Esophagus squamous epithelium (tissue), 5 donors: ENCODE measurements around the gene TMEM11. TPM values are rescaled to one million over a fixed set of nuclear protein-coding genes. Genes with fewer than 3 reads are reported as not detected.

ENCODE experiments used
- DNase-seq: peaks from one replicate; lab custom pipeline; 2025; lab: John Stamatoyannopoulos, UW
- H3K27ac ChIP-seq, 4 donors: fragments of 200-600 bp; sonication (generic); one replicate each; pipeline ENCODE4 v1.5.1; 2016 to 2019; ENCODE audit warnings: mild to moderate bottlenecking in 1 of 4
- H3K27me3 ChIP-seq, 4 donors: fragments of 200-600 bp; sonication (generic); 1 replicate in 3 of 4; 2 replicates in 1 of 4; pipeline versions ENCODE4 v1.5.1 to v1.6.0; 2017 to 2021; ENCODE audit warnings: antibody characterized with exemption in 1 of 4
- H3K36me3 ChIP-seq, 3 donors: fragments of 200-600 bp; sonication (generic); one replicate each; pipeline ENCODE4 v1.5.1; 2016 to 2019
- H3K4me1 ChIP-seq, 3 donors: fragments of 200-600 bp; sonication (generic); one replicate each; pipeline ENCODE4 v1.5.1; 2017 to 2019
- H3K4me3 ChIP-seq, 4 donors: fragments of 200-600 bp; sonication (generic); 1 replicate in 3 of 4; 2 replicates in 1 of 4; pipeline ENCODE4 v1.5.1; 2016 to 2019; ENCODE audit warnings: mild to moderate bottlenecking in 2 of 4, moderate library complexity in 1 of 4
- H3K9me3 ChIP-seq, 3 donors: fragments of 200-600 bp; sonication (generic); one replicate each; pipeline ENCODE4 v1.5.1; 2016 to 2019
- CTCF ChIP-seq, 6 experiments: fragments of 450-650 bp in 4 of 6; fragments of 200-600 bp in 2 of 6; sonication (generic) in 2 of 6; IDR thresholded peaks; one replicate each; pipeline ENCODE4 v1.5.1; 2016 to 2019; ENCODE audit warnings: antibody characterized with exemption in 6 of 6, mild to moderate bottlenecking in 4 of 6, moderate library complexity in 4 of 6
- POLR2A ChIP-seq, 4 donors: fragments of 450-650 bp; IDR thresholded peaks; one replicate each; pipeline ENCODE4 v1.6.1; 2017; ENCODE audit warnings: antibody characterized with exemption in 4 of 4, mild to moderate bottlenecking in 4 of 4, moderate library complexity in 3 of 4
- WGBS, 2 donors: methylation state at CpG; one replicate each; pipeline ENCODE4 v1.1.5; 2018; 5-methylcytosine and 5-hydroxymethylcytosine counted together
- intact Hi-C: fragments of 100-400 bp; cut with DNase I; formaldehyde crosslinking; loops from one replicate; pipeline ENCODE4 v1.15.0; 2022
- total RNA-seq, 4 donors: library from RNA; depleted of rRNA; stranded (reverse); fragments of >200 nt; gene quantifications; one replicate each; pipeline ENCODE4 v1.1.0, GENCODE V29; 2016
- donor health status: DM: yes; HTN: yes; CAD: no.

The TMEM11 gene
- total RNA-seq, 4 donors from 2014 or later = 17.8 to 29.0 (median 20.2) TPM

- no peak for TF ChIP-seq POLR2A (IDR thresholded peaks at IDR 0.05)
- TF ChIP-seq CTCF (IDR thresholded peaks at IDR 0.05) = no peak
- peaks cover 13 to 35% (median 22%) of the 10 kb centered on the region in 3 donors for H3K4me1 ChIP-seq
- H3K4me3 ChIP-seq = no peak overlapping the region
- intact Hi-C loops = no loop called here
- WGBS, 2 donors = 57 to 69% methylated on average over 2 to 3 of the region's 4 CpGs
- DNase-seq = no peak
- H3K27me3 ChIP-seq = no peaks in the 10 kb centered on the region
- no peaks in the 10 kb centered on the region for H3K36me3 ChIP-seq
- H3K27ac ChIP-seq = no peak overlapping the region
- H3K9me3 ChIP-seq = no peaks in the 10 kb centered on the region
Observed at GRCh38 chr17:21250854-21251253, 36.9 kb upstream of the TMEM11 start.

- Histone ChIP-seq H3K4me3 (no peak overlapping the region), H3K27me3 (no peaks in the 10 kb centered on the region), H3K36me3 (no peaks in the 10 kb centered on the region), H3K27ac (no peak overlapping the region), H3K4me1 (peaks cover 13 to 35% (median 22%) of the 10 kb centered on the region in 3 donors), H3K9me3 (no peaks in the 10 kb centered on the region)
- 54 to 63% methylated on average over 7 of the region's 7 CpGs for WGBS, 2 donors
- intact Hi-C loops = no loop called here
- no peak for DNase-seq
- TF ChIP-seq POLR2A (IDR thresholded peaks at IDR 0.05) (no peak), CTCF (IDR thresholded peaks at IDR 0.05) (no peak)
Observed at GRCh38 chr17:21249920-21250703, 36.2 kb upstream of the TMEM11 start.

- Histone ChIP-seq H3K9me3 (no peaks in the 10 kb centered on the region), H3K36me3 (no peaks in the 10 kb centered on the region), H3K4me3 (no peak overlapping the region), H3K4me1 (peaks cover 13 to 33% (median 21%) of the 10 kb centered on the region in 3 donors), H3K27ac (no peak overlapping the region), H3K27me3 (no peaks in the 10 kb centered on the region)
- no peak for DNase-seq
- WGBS, 2 donors = 80 to 97% methylated on average over 4 to 9 of the region's 12 CpGs
- intact Hi-C loops = no loop called here
- TF ChIP-seq CTCF (IDR thresholded peaks at IDR 0.05) (no peak), POLR2A (IDR thresholded peaks at IDR 0.05) (no peak)
Observed at GRCh38 chr17:21249086-21249795, 35.3 kb upstream of the TMEM11 start.

GRCh38 chr17:21248500-21248899, 34.5 kb upstream of the TMEM11 start:
- Histone ChIP-seq H3K9me3 (no peaks in the 10 kb centered on the region), H3K4me3 (no peak overlapping the region), H3K4me1 (peaks cover 6 to 26% (median 13%) of the 10 kb centered on the region in 3 donors), H3K36me3 (peaks cover 0 to under 1% (median 0%) of the 10 kb centered on the region in 3 donors), H3K27ac (no peak overlapping the region), H3K27me3 (no peaks in the 10 kb centered on the region)
- WGBS, 2 donors = 70% methylated on average over 3 of the region's 4 CpGs; no CpG with 5 or more reads in 1 of the 2 donors
- intact Hi-C loops = no loop called here
- DNase-seq = no peak
- TF ChIP-seq CTCF (IDR thresholded peaks at IDR 0.05) = no peak
- TF ChIP-seq POLR2A (IDR thresholded peaks at IDR 0.05) = no peak
